T-helper 2 cell treated with Interferon-gamma antibody and Interleukin-4, amounts not matched to agents 5 μg/mL and 100 μg/mL, for 36 hours (primary cell): ENCODE measurements around the gene ACOT11.

Experiments used
- DNase-seq: peaks from one replicate; pipeline ENCODE4 v3.0.0; 2021; ENCODE audit warnings: low spot score
- H3K27ac Mint-ChIP-seq: one replicate; pipeline ENCODE4 v1.8.0; 2021; ENCODE audit warnings: mild to moderate bottlenecking, mixed read lengths
- H3K27me3 Mint-ChIP-seq: one replicate; pipeline ENCODE4 v1.8.0; 2021; ENCODE audit warnings: low read depth, mixed read lengths
- H3K36me3 Mint-ChIP-seq: one replicate; pipeline ENCODE4 v1.8.0; 2021; ENCODE audit warnings: low read depth, mixed read lengths
- H3K4me1 Mint-ChIP-seq: one replicate; pipeline ENCODE4 v1.8.0; 2021; ENCODE audit warnings: low read depth, mixed read lengths
- H3K4me3 Mint-ChIP-seq: one replicate; pipeline ENCODE4 v1.8.0; 2022; ENCODE audit warnings: mild to moderate bottlenecking, moderate library complexity, mixed read lengths
- H3K9me3 Mint-ChIP-seq: one replicate; pipeline ENCODE4 v1.8.0; 2021; ENCODE audit warnings: mixed read lengths

ACOT11 gene

DNA sequence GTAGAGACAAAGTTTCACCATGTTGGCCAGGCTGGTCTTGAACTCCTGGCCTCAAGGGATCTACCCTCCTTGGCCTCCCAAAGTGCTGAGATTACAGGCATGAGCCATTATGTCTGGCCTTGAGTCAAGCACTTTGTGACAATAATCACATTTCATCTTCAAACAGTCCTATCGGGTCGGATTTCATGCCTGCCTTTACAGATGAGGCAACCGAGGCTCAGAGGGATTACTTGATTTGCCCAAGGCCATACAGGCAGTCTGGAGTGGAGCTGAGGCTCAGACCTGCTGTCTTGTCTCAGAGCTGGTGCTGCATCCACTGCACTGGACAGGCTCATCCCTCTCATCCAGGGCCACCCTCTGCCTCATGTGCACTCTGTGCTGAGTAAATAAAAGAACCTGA, 48.7 kb downstream of the ACOT11 start:
- H3K36me3 Mint-ChIP-seq, result no peaks in the 10 kb centered on the region
- DNase-seq, result no peak

DNA sequence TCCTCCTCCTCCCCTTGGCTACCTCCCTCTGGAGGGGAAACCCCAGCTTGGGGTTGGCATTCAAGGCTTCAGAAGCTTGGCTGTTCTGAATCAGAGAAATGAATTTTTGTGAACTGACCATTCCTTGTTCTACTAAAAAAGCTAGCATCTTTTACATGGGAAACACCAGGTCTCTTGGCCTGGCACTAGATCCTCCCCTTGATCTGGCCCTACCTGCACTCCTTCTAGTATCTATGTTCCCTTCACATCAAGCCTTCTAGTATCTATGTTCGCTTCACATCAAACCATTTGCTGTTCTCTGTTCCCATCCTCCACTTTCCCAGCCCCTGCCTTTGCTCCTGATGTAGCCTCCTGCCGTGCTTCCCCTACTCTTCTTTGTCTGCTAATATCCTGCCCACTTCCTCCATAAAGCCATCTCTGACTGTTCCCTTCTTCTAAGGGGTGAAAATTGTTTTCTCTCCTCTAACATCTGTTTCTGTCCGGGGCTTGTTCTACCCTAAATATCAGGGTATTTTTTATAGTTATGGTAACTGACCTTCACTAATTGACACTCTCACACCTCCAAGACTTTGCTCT, 49.5 kb downstream of the ACOT11 start:
- no peaks in the 10 kb centered on the region for H3K36me3 Mint-ChIP-seq
- no peak for DNase-seq
- H3K4me3 Mint-ChIP-seq, result no peak overlapping the region
- H3K4me1 Mint-ChIP-seq, result peaks cover 2% of the 10 kb centered on the region
- H3K9me3 Mint-ChIP-seq, result no peaks in the 10 kb centered on the region
- H3K27ac Mint-ChIP-seq, result peak overlapping the region; percentile 18
- no peaks in the 10 kb centered on the region for H3K27me3 Mint-ChIP-seq

More for the DNA sequence above, 48.7 kb downstream of the ACOT11 start:
- H3K27ac Mint-ChIP-seq, result no peak overlapping the region
- H3K9me3 Mint-ChIP-seq, result no peaks in the 10 kb centered on the region
- no peak overlapping the region for H3K4me3 Mint-ChIP-seq
- no peaks in the 10 kb centered on the region for H3K27me3 Mint-ChIP-seq
- peaks cover 2% of the 10 kb centered on the region for H3K4me1 Mint-ChIP-seq

- no peak for DNase-seq
- H3K4me3 Mint-ChIP-seq, result no peak overlapping the region
- no peaks in the 10 kb centered on the region for H3K36me3 Mint-ChIP-seq
- no peaks in the 10 kb centered on the region for H3K27me3 Mint-ChIP-seq
- no peaks in the 10 kb centered on the region for H3K9me3 Mint-ChIP-seq
- H3K4me1 Mint-ChIP-seq, result peaks cover 4% of the 10 kb centered on the region
- H3K27ac Mint-ChIP-seq, result no peak overlapping the region
These were observed 51.3 kb downstream of the ACOT11 start for GRCh38 chr1:54599211-54599823.

DNA sequence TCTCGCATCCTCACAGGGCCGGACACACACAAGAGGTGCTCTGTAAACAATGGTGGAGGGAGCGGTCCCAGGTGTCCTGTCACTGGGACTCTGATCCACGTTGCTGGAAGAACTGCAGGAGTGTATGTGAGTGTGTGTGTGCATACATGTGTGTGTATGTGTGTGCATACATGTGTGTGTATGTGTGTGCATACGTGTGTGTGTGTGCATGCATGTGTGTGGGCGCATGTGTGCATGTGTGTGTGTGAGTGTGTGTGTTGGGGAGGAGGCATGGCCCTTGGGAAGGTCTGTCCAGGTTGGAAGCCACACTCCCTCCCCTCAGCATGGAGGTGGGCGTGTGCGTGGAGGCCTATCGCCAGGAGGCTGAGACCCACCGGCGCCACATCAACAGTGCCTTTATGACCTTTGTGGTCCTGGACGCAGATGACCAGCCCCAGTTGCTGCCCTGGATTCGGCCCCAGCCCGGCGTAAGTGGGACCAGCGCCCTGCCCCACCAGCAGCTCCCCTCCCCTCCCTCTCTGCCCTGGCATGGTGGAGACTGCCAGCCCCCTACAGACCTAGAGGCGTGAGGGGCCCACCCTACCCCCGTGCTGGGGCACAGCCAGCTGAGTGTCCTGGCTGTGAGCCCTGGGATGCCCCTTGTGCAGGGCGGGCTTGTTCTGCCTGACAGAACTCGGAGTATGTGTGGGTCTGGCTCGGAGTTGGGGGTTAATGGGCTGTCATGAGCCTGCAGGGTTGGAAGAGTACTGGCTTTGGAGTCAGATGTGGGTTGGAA, 53.1 kb downstream of the ACOT11 start:
- Mint-ChIP-seq H3K27me3 (no peaks in the 10 kb centered on the region), H3K4me1 (peaks cover 9% of the 10 kb centered on the region), H3K9me3 (no peaks in the 10 kb centered on the region), H3K4me3 (no peak overlapping the region), H3K36me3 (no peaks in the 10 kb centered on the region), H3K27ac (no peak overlapping the region)
- no peak for DNase-seq

DNA sequence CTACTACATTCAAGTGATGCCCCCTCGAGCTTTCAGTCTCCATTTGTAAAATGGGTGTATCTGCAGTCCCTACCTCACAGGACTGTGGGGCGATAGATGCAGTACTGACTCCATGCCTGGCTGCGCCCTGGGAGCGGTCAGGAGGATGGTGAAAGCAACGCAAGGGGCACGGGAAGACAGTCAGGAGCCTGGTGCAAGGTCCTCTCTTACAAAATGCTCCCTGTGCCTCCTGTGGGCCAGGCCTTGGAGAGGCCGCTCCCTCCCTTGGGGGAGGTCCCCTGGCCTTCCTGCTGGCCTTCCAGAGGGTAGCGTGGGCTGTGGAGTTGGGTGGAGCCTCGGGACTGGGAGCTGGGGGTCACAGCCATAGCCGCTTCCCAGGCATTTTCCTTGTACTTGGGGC, 53.7 kb downstream of the ACOT11 start:
- Mint-ChIP-seq H3K4me3 (no peak overlapping the region), H3K27ac (no peak overlapping the region), H3K4me1 (peaks cover 9% of the 10 kb centered on the region), H3K9me3 (no peaks in the 10 kb centered on the region), H3K27me3 (no peaks in the 10 kb centered on the region), H3K36me3 (no peaks in the 10 kb centered on the region)
- DNase-seq, result no peak

DNA sequence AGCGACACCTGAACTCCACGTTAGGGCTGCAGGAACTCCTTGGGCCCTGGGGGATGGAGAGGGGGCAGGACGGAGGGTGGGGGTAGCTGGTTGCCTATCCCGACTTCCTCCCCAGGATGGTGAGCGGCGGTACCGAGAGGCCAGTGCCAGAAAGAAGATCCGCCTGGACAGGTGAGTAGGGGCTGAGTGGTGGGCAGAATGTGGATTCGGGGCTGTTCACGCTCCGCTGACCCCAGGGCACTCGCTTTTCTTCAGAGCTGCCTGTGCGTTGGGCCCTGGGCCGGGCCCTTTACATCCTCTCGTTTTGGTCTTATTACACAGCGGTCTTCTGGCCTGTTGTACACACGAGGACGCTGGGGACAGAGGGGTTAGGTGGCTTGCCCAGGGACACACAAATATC, 54.5 kb downstream of the ACOT11 start:
- Mint-ChIP-seq H3K9me3 (no peaks in the 10 kb centered on the region), H3K27me3 (no peaks in the 10 kb centered on the region), H3K27ac (no peak overlapping the region), H3K4me1 (peaks cover 9% of the 10 kb centered on the region), H3K4me3 (no peak overlapping the region), H3K36me3 (no peaks in the 10 kb centered on the region)
- DNase-seq, result no peak

DNA sequence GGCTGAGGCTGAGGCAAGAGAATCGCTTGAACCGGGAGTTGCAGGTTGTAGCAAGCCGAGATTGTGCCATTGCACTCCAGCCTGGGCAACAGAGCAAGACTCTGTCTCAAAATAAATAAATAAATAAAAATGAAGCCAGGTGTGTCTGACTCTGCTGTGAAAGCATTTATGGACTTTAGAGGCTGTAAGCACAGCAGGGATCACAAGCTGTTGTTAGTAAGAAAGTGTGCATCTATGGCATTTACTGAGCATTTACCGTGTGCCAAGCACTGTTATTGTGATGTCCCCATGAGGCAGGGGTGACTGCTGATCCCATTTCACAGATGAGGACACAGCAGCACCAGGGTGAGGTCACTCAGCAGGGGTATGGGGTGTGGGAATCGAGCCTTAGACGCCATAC, 55.2 kb downstream of the ACOT11 start:
- no peak overlapping the region for H3K4me3 Mint-ChIP-seq
- no peak for DNase-seq
- H3K27me3 Mint-ChIP-seq, result no peaks in the 10 kb centered on the region
- peaks cover 7% of the 10 kb centered on the region for H3K4me1 Mint-ChIP-seq
- no peaks in the 10 kb centered on the region for H3K9me3 Mint-ChIP-seq
- no peak overlapping the region for H3K27ac Mint-ChIP-seq
- H3K36me3 Mint-ChIP-seq, result no peaks in the 10 kb centered on the region

- Mint-ChIP-seq H3K27ac (no peak overlapping the region), H3K4me1 (peaks cover 7% of the 10 kb centered on the region), H3K27me3 (no peaks in the 10 kb centered on the region), H3K9me3 (no peaks in the 10 kb centered on the region), H3K36me3 (no peaks in the 10 kb centered on the region), H3K4me3 (no peak overlapping the region)
- no peak for DNase-seq
These were observed 56.0 kb downstream of the ACOT11 start for GRCh38 chr1:54604051-54604450.

- no peak for DNase-seq
- Mint-ChIP-seq H3K27me3 (no peaks in the 10 kb centered on the region), H3K27ac (no peak overlapping the region), H3K9me3 (no peaks in the 10 kb centered on the region), H3K4me3 (no peak overlapping the region), H3K36me3 (no peaks in the 10 kb centered on the region), H3K4me1 (peaks cover 7% of the 10 kb centered on the region)
These were observed 56.7 kb downstream of the ACOT11 start for GRCh38 chr1:54604572-54605370.

GRCh38 chr1:54606096-54606989, 58.3 kb downstream of the ACOT11 start:
- Mint-ChIP-seq H3K4me1 (peaks cover 7% of the 10 kb centered on the region), H3K27ac (no peak overlapping the region), H3K4me3 (no peak overlapping the region), H3K27me3 (no peaks in the 10 kb centered on the region), H3K9me3 (no peaks in the 10 kb centered on the region), H3K36me3 (no peaks in the 10 kb centered on the region)
- no peak for DNase-seq

GRCh38 chr1:54606990-54607325, 58.9 kb downstream of the ACOT11 start:
- Mint-ChIP-seq H3K4me1 (peaks cover 7% of the 10 kb centered on the region), H3K4me3 (no peak overlapping the region), H3K36me3 (no peaks in the 10 kb centered on the region), H3K27ac (no peak overlapping the region), H3K9me3 (no peaks in the 10 kb centered on the region), H3K27me3 (no peaks in the 10 kb centered on the region)
- no peak for DNase-seq

- Mint-ChIP-seq H3K27me3 (no peaks in the 10 kb centered on the region), H3K36me3 (no peaks in the 10 kb centered on the region), H3K9me3 (no peaks in the 10 kb centered on the region), H3K27ac (no peak overlapping the region), H3K4me1 (peaks cover 7% of the 10 kb centered on the region), H3K4me3 (no peak overlapping the region)
- DNase-seq, result no peak
These were observed 60.0 kb downstream of the ACOT11 start for GRCh38 chr1:54607821-54608565.
